Psoas muscle (tissue), 8 donors: ENCODE measurements around the gene SCTR. TPM values are rescaled to one million over a fixed set of nuclear protein-coding genes. Genes with fewer than 3 reads are reported as not detected.

Source experiments
- ATAC-seq, 4 donors: fragments of 200-7000 bp; cut with Tn5 transposase; one replicate each; pipeline ENCODE4 v1.9.1; 2020; ENCODE audit warnings: moderate library complexity in 3 of 4, mild to moderate bottlenecking in 2 of 4
- DNase-seq, 2 donors: peaks; one replicate each; pipeline ENCODE4 v3.0.0-alpha.2; 2020
- H3K27ac ChIP-seq: fragments of 200-600 bp; one replicate; pipeline ENCODE4 v1.8.0; 2022
- H3K27me3 ChIP-seq, 3 donors: fragments of 200-600 bp in 1 of 3; one replicate each; pipeline versions ENCODE4 v1.6.1 to v1.8.0; 2013 to 2022; ENCODE audit warnings: low read length in 2 of 3, mild to moderate bottlenecking in 2 of 3, moderate library complexity in 1 of 3; ENCODE audit not compliant: insufficient read depth in 3 of 3
- H3K36me3 ChIP-seq, 2 donors: fragments of 200-600 bp in 1 of 2; one replicate each; pipeline versions ENCODE4 v1.6.1 to v1.8.0; 2013 to 2022; ENCODE audit warnings: low read depth in 1 of 2, mild to moderate bottlenecking in 1 of 2, moderate library complexity in 1 of 2; ENCODE audit not compliant: insufficient read depth in 1 of 2
- H3K4me1 ChIP-seq: fragments of 200-600 bp; one replicate; pipeline ENCODE4 v1.8.0; 2022
- H3K4me3 ChIP-seq: fragments of 200-600 bp; one replicate; pipeline ENCODE4 v1.8.0; 2022; ENCODE audit warnings: mild to moderate bottlenecking
- H3K9me3 ChIP-seq: fragments of 200-600 bp; one replicate; pipeline ENCODE4 v1.8.0; 2022
- CTCF ChIP-seq: fragments of 200-600 bp; IDR thresholded peaks from one replicate; pipeline ENCODE4 v1.8.0; 2022; ENCODE audit warnings: antibody characterized with exemption
- whole genome bisulfite sequencing, 3 donors: extraction: QIAGEN DNeasy Blood & Tissue Kit; methylation state at CpG; one replicate each; pipeline versions ENCODE4 v1.1.6 to v1.1.7; 2013; 5-methylcytosine and 5-hydroxymethylcytosine counted together
- intact Hi-C, 2 donors: fragments of 100-400 bp; cut with DNase I; formaldehyde crosslinking; loops; one replicate each; pipeline versions ENCODE4 v1.11.0 to v1.14.2; 2022
- polyA plus RNA-seq, 3 donors: library from polyadenylated mRNA; stranded (reverse); fragments of 200-250 nt; gene quantifications; one replicate each; pipeline ENCODE4 v1.2.3, GENCODE V29; 2013
- total RNA-seq, 4 donors: library from RNA; stranded (reverse); fragmentation: NEBNext Ultra II Directional in 2 of 4; extraction: Animal tissue kit (Norgen Biotek cat#: 25700) in 2 of 4; gene quantifications; one replicate each; pipeline versions ENCODE4 v1.2.1 to v1.2.4, GENCODE V29; 2021 to 2023
- donor health status: healthy with polysubstance abuse.
- donor health status: DM: no; HTN: no; CAD: no; lungs with moderate emphysema.
- donor health status: Bipolar disorder and iron deficiency.
- donor health status: healthy.
- donor health status: DM: yes; HTN: yes; CAD: no.
- donor health status: DM: no; HTN: no; CAD: no.
- donor health status: DM: no; HTN: no; CAD: no.
- donor health status: DM: yes; HTN: yes; CAD: no.

Gene SCTR
- total and polyA plus RNA-seq, 7 donors, result 0.12 to 1.3 (median 0.57) TPM; not detected in 4

DNA sequence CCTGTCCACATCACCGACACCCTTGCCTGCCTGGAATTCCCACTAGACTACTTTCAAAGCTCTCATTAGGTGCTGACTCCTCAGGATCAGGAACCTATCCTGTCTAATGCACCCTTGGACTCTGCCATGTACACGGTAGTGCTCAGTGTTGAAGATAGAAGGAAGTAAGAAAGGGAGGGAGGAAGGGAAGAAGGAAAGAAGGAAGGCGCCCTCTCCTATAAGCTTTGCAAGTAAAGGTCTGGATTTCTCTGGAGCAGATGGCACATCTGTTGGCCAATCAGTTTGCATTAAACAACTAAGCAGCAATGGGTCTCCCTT lies 45.3 kb downstream of the SCTR start:
- no peak for TF ChIP-seq CTCF

GRCh38 chr2:119478188-119478977 lies 45.9 kb downstream of the SCTR start:
- intact Hi-C loops, result loop anchor here (5.0 to 10.0 kb wide), 3 partner anchors 71 to 464 kb away; no protein-coding TSS in a partner anchor

More for the DNA sequence above, 45.3 kb downstream of the SCTR start:
- H3K4me3 ChIP-seq, result no peak overlapping the region
- H3K27ac ChIP-seq, result no peak overlapping the region
- DNase-seq (no peak), ATAC-seq (no peak)
- intact Hi-C loops, result loop anchor here (5.0 to 10.0 kb wide), 3 partner anchors 72 to 464 kb away; no protein-coding TSS in a partner anchor
- no peaks in the 10 kb centered on the region for H3K36me3 ChIP-seq
- WGBS, 3 donors, result 89 to 95% (median 92%) methylated on average over 3 of the region's 3 CpGs
- H3K27me3 ChIP-seq, result no peaks in the 10 kb centered on the region
- H3K4me1 ChIP-seq, result peaks cover 25% of the 10 kb centered on the region
- no peaks in the 10 kb centered on the region for H3K9me3 ChIP-seq

DNA sequence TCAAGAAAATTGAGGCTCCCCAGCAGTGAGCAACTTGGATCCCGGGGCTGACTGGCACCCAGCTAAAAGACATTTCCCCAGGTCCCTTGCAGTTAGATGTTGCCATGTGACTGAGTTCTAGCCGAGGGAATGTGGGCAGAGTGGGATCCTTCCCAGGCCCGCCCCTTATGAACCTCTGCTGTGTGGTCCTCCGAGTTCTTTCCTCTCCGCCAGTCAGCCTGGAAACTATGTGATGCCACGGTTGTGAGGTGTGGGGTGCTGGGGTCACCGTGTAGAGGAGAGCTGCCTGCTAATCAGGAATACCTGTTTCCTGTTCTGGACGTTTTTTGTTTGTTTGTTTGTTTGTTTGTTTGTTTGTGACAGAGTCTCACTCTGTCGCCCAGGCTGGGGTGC lies 47.2 kb downstream of the SCTR start:
- intact Hi-C loops, result loop anchor here (5.0 to 10.0 kb wide), 3 partner anchors 70 to 462 kb away; no protein-coding TSS in a partner anchor
- no peak for DNase-seq
- 76 to 79% (median 79%) methylated on average over 9 of the region's 9 CpGs for WGBS, 3 donors

More at GRCh38 chr2:119478188-119478977, 45.9 kb downstream of the SCTR start:
- Histone ChIP-seq H3K27me3 (no peaks in the 10 kb centered on the region), H3K4me3 (no peak overlapping the region), H3K27ac (no peak overlapping the region), H3K36me3 (no peaks in the 10 kb centered on the region), H3K4me1 (peaks cover 19% of the 10 kb centered on the region), H3K9me3 (no peaks in the 10 kb centered on the region)
- ATAC-seq (no peak), DNase-seq (no peak)
- TF ChIP-seq CTCF, result no peak
- 85 to 87% (median 85%) methylated on average over 12 of the region's 12 CpGs for WGBS, 3 donors

DNA sequence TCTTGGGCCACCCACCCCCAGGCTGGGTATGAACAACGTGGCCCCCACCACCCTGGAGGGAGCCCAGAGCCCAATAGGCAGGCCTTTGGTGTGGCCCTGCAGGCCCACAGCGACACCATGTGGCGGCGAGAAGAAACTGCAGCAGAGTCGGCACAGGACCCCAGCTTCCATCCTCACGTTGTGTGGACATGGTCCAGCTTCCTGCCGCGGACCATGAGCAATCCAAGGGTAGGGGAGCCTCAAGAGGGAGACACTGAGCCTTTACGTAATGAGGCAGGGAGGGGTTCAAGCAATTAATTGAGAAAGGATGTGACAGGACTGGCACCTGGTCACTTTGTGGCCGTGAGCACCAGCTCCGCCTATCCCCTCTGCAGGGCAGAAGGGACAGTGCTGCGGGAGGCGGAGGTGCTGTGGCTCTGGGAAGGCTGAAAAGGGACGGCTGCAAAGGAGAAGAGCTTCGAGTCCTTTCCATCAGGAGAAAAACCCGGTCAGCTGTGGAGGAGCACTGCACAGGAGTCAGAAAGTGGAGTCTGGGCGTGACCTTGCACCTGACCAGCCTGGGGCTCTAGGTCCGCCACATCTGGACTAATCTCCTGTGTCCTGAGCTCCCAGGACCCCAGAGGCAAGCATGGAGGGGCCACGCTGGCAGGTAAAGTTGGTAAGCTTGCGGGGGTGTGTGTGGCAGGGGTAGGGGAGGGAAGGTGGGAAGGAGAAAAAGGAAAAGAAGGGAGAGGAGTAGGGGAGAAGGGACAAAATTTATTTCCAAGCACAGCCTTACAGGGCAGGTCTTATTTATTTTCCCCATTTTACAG lies 47.8 kb downstream of the SCTR start:
- 23 to 27% (median 26%) methylated on average over 20 of the region's 20 CpGs for WGBS, 3 donors
- Histone ChIP-seq H3K9me3 (no peaks in the 10 kb centered on the region), H3K36me3 (no peaks in the 10 kb centered on the region), H3K4me3 (no peak overlapping the region), H3K27me3 (no peaks in the 10 kb centered on the region), H3K4me1 (peaks cover 8% of the 10 kb centered on the region), H3K27ac (no peak overlapping the region)
- peak; percentile 55 to 76 for DNase-seq
- peak; percentile 87 to 94 (median 90) for ATAC-seq
- intact Hi-C loops, result loop anchor here (1.0 to 10.0 kb wide), 4 partner anchors 69 to 462 kb away; no protein-coding TSS in a partner anchor
- TF ChIP-seq CTCF, result peak; percentile 95

More for the DNA sequence above, 47.2 kb downstream of the SCTR start:
- H3K9me3 ChIP-seq, result no peaks in the 10 kb centered on the region
- ATAC-seq, result no peak
- no peak for TF ChIP-seq CTCF
- no peak overlapping the region for H3K4me3 ChIP-seq
- H3K27ac ChIP-seq, result no peak overlapping the region
- no peaks in the 10 kb centered on the region for H3K36me3 ChIP-seq
- H3K27me3 ChIP-seq, result no peaks in the 10 kb centered on the region
- peaks cover 8% of the 10 kb centered on the region for H3K4me1 ChIP-seq
